ENCODE results near the gene CPOX.

The CPOX gene

DNA sequence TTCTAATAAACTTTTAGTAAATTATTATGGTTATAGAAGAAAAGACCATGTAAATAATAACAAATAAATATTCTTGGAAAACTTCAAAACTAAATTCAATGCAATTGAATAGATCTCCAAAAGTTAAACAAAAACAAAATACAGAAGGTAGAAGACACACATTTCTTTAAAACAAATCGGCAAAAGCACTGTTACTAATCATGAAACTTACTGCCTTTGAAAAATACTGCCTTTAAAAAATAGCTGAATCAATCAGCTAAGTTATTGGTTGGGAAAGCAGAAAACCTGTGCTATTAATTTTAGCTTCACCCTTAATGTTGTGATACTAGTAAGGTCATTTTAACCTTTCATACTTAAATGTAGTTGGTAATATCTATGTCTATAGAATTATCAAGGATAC, 58.7 kb downstream of the CPOX start:
- no peak for DNase-seq (ENCODE audit: low spot score)

DNA sequence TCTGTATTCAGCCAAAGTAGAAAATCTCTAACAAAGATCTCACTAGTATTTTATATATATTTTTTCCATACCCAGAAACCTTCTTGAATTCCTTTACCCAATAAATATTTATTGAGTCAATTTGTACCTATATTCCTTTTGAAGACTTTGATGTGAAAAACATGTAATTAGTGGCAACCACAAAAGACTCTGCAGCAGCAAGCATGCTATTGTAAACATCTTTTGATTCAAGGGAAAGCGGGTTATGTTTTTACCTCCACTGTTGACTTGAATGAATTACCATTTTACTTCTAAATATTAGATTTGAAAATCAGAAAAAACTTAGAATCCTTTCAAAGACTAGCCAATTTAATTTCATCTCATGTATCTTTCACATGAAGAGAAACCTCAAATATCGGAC, 59.2 kb downstream of the CPOX start:
- DNase-seq (ENCODE audit: low spot score): no peak

DNA sequence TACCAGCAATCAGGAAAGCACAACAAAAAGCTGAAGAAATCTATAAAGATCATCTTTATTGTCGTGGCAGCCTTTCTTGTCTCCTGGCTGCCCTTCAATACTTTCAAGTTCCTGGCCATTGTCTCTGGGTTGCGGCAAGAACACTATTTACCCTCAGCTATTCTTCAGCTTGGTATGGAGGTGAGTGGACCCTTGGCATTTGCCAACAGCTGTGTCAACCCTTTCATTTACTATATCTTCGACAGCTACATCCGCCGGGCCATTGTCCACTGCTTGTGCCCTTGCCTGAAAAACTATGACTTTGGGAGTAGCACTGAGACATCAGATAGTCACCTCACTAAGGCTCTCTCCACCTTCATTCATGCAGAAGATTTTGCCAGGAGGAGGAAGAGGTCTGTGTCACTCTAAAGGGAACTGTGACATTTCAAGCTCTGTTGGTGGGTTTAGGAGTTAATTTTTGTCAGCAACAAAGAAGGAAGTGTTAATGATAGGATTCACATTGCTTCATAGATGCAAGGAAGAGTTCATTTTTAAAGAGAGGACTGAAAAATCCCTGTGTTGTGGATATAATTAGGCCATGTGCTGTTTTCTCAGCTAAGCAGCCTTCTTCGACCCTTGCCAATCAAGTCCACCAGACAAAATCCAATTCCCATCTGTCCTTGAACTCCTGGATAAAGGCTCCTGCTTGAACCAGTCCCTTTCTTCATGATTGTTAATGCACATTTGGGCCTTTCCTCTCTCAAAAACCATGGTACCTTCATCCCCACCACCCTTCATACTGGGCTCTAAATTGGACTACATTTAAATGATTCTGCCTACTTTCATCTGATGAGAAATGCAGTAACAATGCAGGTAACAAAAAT, 60.5 kb downstream of the CPOX start:
- no peak for DNase-seq (ENCODE audit: low spot score)

DNA sequence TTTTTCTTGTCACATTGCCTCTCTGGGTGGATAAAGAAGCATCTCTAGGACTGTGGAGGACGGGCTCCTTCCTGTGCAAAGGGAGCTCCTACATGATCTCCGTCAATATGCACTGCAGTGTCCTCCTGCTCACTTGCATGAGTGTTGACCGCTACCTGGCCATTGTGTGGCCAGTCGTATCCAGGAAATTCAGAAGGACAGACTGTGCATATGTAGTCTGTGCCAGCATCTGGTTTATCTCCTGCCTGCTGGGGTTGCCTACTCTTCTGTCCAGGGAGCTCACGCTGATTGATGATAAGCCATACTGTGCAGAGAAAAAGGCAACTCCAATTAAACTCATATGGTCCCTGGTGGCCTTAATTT, 61.2 kb downstream of the CPOX start:
- DNase-seq (ENCODE audit: low spot score): no peak

GRCh38 chr3:98531622-98532274, 61.7 kb downstream of the CPOX start, which contains the start of gene GPR15:
TSS of gene GPR15 (plus strand) at chr3:98531978. CDS start at chr3:98532034, 56 bp downstream.
- DNase-seq (ENCODE audit: low spot score): no peak

- no peak for DNase-seq (ENCODE audit: low spot score)
Measured at GRCh38 chr3:98530676-98531075, 62.7 kb downstream of the CPOX start.

DNA sequence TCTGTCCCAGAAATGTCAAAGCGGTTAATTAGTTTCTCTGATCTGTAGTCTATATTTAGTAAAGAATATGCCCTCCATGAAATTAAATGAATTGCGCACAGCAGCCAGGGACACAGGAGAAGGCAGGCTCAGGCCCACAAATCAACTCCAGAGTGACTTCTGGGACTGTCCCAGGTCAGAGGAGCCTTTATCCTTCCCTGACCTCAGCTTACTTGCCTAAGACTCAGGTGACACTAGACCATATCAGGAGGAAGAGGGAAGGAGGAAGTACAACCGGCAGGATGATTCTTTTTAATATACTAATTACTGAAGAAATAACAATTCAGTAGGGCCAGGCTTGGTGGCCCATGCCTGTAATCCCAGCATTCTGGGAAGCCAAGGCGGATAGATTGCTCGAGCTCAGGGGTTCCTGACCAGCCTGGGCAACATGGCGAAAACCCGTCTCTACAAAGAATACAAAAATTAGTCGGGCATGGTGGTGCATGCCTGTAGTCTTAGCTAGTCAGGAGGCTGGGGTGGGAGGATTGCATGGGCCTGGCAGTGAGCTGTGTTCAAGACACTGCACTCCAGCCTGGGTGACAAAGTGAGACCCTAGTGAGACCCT, 63.5 kb downstream of the CPOX start:
- no peak for DNase-seq (ENCODE audit: low spot score)

All from CD4-positive, alpha-beta T cell treated with Interleukin-15 for 4 hours (primary cell).